RKO (cell line): ENCODE measurements around the gene MRPS2.
"Not testable (repeated sequence)": the region's sequence is repeated elsewhere in the genome, so short reads cannot be mapped to it uniquely, and the experiment has no call there.

ENCODE experiments used
- DNase-seq: peaks from one replicate; pipeline ENCODE4 v3.0.0-alpha.2; 2016; ENCODE audit warnings: low spot score

MRPS2 gene

DNA sequence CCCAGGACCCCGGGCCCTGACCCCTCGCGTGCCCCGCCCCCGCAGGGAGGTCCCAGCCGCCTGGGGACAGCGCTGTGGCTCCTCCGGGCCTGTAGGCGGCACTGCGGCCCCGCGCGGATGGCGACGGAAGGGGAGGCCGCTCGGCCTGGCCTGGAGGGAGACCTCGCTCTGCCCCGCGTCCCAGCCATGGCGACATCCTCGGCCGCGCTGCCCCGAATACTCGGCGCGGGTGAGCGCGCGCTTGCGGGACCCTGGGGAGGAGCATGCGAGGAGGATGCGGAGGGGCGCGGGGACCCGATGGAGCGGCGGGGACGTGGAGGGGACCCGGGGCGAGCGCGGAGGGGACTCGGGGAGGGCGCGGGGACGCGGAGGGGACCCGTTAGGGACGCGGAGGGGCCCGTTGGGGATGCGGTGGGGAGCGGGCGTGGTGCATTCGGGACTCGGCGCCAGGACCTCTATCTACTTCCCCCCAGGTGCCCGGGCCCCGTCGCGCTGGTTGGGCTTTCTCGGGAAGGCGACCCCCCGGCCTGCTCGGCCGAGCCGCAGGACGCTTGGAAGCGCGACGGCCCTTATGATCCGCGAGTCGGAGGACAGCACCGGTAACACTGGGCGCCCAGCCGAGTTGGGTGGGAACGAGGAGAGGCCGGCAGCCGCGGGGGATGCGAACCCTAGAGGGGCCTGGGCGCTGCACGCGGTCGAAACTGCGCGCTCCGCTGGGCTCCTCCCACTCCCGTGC is at the start of gene MRPS2:
Gene MRPS2, plus strand, starts transcription at position 158 of the 736 bp plus-strand sequence. Its CDS starts 29 bp downstream, at position 187.
- DNase-seq = peak; percentile 95

DNA sequence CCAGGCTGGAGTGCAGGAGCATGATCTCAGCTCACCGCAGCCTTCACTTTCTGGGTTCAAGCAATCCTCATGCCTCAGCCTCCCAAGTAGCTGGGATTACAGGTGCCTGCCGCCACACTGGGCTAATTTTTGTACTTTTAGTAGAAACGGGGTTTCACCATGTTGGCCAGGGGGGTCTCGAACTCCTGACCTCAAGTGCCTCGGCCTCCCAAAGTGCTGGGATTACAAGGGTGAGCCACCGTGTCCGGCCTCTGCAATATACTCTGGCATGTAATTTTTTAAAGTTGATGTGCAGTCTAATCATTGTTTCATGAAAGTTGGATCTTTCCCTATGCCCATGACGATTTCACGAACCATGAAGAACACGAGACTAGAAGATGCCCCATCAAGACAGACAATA is 49.5 kb upstream of the MRPS2 start:
- DNase-seq = no peak

DNA sequence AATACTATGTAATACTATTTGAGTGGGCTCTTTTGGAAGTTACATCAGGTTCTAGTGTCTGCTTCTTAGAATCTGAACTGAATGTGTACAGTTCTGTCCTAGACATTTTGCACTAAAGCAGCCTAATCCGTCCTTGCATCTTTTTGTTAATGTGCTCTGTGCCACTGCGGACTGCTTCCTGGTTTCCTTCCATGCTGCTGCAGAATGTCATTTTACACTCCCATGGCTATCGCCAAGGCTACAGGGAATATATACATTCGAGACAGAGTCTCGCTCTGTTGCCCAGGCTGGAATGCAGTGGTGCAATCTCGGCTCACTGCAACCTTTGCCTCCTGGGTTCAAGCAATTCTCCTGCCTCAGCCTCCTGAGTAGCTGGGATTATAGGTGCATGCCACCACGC is 48.6 kb upstream of the MRPS2 start:
- not testable (repeated sequence) for DNase-seq

DNA sequence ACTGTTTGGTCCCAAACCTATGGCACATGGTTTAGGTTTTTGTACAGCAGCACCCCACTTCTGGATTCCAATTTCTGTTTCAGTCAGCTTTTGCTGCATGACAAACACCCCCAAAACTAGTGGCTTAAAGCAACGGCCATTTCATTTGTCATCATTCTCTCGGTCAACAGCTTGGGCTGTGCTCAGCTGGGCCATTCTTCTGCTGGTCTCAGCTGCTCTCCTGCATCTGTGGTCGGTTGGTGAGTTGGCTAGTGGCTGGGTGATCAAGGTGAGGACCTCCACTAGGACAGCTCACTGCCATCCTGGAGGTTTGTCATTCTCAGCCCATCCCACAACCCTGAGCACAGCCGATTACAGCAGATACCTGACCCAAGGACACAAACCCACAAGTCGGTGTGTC is 45.7 kb upstream of the MRPS2 start:
- DNase-seq = no peak

DNA sequence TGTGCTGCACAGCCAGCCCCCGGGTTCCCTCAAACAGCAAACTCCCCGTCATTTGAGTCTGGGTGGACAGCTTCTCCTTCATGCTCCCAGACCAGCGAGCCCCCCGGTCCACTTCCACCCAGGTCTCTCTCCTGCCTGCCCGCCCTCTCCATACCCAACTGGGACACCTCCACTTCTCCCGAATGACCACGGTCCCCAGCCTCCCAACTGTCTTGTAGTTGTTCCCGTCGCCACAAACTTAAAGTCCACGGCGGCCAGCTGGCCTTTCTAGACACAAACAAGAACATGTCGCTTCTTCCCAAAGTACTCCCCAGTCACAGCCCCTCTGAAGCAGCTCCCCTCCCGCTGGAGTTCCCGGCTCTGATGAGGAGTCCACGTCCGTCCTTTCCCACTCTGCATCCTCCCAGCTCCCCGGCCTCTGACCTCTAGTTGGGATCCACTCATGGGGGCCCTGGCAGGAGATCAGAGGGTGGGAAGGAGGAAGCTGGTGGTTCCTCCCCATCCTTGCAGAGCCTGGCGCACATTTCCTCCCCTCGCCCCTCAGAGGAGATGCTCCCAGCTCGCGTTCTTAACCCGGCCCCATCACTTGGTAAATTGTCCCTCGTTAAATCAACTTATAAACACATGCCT is 45.0 kb upstream of the MRPS2 start:
- no peak for DNase-seq

DNA sequence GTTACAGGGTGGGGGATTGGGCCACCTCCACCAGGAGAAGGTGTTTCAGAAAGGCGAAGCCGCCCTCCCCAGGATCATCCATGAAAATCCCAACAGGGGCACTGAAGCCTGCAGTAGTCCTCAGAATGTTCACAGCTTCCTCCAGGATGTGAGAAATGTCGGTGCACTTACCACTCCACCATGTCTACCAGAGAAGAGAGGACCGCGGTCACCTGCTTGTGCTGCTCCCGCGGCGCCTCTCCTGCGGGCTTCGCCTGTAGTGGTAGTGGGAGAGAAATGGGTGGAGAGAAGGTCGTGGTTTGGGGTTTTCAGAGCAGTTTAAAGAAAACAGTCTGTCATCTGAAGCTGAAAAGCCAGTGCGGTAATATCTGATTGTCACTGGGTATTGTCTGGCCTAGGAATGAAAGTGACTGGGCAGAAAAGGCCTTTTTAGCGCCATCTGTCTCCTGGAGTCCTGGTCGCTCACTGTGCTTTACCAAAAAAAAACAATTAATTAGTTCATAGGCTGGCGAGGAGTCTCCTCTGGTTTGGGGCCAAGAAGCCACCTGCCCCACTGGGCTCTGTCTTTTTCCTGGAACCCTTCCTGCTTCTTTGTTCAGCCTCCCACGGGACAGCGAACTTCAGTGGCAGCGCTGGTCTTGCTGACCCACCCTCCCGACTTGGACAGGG is 43.9 kb upstream of the MRPS2 start:
- no peak for DNase-seq

DNA sequence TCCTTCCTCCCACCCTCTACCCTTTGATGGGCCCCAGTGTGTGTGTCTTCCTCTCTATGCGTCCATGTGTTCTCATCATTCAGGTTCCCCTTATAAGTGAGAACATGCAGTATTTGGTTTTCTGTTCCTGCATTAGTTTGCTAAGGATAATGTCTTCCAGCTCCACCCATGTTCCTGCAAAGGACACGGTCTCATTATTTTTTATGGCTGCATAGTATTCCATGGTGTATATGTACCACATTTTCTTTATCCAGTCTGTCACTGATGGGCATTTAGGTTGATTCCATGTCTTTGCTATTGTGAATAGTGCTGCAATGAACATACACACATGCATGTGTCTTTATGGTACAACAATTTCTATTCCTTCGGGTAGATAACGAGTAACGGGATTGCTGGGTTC is 42.0 kb upstream of the MRPS2 start:
- not testable (repeated sequence) for DNase-seq

DNA sequence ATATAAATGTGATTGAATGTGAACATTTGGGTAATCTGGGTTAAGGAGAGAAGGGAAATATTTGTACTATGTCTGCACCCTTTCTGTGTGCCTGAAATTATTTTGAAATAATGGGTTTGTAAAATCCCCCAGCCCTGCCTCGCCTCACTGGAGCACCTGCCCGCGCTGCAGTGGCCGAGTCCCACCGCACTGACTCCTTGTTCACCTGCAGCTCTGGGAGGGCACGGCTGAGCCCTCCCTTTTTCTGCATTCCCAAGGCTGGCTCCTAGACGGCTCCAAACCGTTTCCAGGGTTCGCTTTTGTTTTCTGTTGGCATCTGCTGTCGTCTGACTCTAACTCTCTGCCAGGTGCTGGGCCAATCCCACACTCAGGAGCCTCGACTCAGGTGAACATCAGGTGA is 38.5 kb upstream of the MRPS2 start:
- no peak for DNase-seq

DNA sequence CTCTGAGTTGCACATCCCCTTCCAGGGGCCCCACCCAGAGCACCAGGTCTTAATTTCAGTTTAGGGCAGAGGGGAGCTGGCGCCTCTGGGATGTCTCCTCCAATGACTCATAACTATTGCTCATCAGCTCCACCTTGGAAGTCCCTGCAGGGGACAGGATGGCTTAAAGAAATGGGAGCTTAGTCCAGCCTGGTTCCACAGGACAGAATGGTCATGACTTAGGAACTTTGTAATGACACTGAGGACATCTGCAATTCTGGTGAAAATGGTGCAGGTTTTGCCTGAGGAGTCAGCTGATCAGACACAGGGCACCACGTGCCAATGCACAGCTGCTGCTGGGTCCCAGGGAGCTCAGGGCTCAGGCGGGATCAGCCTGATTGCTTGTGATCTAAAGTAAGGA is 37.3 kb upstream of the MRPS2 start:
- DNase-seq = peak; percentile 81

DNA sequence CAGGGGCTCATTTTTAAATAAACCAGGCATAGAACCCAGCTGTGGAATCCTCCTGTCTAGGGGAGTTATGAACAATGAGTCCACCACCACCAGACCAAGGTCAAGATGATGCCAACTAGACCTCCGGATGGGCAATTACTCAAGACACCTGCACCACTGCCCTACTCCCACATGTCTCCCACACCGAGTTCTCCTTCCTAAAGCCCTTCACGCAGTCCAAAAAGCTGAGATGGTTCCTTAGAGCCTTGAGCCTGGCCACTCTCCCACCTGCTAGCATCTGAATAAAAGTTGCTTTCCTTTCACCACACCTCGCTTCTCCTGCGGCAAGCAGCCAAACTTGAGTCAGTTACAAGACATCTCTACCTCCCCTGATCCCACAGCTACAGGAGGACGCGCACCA is 36.3 kb upstream of the MRPS2 start:
- no peak for DNase-seq

DNA sequence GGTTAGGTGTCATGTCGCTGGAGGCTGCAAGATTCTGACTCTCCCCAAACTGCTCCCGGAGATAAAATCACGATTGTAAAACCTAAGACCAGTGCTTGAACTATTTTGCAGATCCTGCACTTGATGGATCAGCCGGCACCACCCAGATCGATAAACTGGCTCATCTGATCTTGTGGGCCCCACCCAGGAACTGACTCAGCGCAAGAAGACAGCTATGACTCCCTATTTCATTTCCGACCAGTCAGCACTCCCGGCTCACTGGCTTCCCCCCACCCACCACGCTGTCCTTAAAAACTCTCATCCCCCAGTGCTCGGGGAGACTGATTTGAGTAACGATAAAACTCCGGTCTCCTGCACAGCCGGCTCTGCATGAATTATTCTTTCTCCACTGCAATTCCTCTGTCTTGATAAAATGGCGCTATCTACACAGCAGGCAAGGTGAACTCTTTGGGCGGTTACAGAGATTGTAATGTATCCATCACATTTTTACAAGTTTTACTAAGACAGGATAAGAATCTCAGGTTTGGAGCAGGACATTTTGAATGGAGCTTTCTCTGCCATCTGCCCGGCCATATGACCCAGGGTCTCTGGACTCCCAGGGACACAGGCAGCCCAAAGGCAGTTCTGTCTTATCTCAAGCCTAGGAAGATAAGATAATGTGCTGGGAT is 31.5 kb upstream of the MRPS2 start:
- peak; percentile 91 for DNase-seq

DNA sequence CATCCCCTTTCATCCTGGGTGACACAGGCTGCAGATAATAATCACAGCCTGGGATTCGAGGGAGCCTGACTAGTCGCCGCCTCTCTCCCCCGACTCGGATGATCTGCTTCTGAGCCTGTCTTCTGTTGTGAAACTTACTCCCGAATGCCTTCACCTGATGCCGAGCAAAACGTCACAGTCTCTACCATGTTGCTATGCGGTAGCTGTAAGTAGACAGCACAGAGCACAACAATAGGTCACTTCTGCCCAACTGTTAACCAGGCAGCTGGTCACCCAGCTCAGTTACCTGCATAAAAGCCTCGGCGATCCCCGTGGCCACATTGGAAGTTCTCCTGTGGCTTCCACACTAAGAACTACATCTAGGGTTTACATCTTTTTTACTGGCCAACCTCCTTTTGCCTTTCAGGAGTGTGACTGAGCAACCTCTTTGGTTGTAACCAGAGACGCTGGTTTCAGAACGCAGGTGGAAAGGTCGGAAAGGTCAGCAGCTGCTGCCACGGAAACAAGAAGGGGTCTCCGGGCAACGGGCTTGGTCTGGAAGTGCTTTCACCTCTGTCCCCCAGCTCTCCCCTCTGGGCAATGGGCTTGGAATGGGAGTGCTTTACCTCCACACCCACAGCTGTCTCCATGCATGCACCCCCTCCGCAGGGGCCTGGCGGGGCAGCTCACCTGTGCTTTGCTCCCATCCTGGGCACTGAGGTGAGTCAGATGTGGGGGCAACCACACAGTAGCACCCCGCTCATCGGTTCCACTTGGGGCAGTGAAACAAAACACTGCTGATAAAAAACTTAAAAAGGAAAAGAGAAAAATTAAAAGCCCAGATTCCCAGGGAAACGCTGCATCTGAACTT is 28.5 kb upstream of the MRPS2 start:
- DNase-seq = no peak

DNA sequence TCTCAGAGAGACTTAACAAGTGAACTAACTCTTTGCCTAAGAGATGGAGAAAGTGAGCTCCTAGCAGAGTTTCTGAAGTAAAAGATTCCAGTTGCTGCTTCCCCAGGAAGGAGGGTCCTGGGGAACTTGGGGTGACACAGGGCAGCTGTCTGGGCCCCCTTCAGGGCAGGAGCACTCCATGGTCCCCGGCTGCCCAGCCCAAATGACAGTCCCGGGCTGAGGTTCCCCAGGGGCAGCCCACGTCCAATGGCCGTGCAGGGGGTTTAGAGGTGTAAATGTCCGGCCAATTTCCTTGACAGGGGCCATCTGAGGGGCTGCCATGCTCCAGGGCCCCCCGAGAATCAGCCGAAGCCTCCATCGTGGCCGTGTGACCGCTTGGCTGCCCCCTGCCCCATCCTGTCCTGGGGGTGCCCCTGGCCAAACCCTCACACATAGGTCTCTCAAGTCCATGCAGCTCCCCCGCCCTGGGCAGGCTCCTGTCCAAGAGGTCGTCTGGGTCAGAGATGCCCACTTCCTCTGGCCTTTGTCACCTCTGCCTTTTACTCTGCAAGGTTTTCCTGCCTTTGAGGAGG is 26.4 kb upstream of the MRPS2 start:
- no peak for DNase-seq

DNA sequence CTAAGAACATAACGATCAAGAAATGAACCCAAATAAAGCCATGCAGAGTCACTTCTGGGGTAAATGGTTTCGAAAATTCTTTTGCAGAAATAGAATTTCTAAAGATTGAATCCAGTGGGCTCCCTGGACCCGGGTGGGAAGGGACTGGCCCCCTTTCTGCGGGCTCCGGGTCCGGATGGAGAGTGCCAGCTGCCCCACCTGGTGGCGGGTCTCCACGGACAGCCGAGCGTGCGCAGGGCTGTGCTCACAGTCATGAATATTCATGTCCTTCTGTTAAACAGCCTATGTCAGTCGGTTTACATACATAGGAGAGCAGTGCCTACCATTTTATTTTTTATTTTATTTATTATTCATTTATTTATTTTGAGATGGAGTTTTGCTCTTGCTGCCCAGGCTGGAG is 25.6 kb upstream of the MRPS2 start:
- DNase-seq = no peak

DNA sequence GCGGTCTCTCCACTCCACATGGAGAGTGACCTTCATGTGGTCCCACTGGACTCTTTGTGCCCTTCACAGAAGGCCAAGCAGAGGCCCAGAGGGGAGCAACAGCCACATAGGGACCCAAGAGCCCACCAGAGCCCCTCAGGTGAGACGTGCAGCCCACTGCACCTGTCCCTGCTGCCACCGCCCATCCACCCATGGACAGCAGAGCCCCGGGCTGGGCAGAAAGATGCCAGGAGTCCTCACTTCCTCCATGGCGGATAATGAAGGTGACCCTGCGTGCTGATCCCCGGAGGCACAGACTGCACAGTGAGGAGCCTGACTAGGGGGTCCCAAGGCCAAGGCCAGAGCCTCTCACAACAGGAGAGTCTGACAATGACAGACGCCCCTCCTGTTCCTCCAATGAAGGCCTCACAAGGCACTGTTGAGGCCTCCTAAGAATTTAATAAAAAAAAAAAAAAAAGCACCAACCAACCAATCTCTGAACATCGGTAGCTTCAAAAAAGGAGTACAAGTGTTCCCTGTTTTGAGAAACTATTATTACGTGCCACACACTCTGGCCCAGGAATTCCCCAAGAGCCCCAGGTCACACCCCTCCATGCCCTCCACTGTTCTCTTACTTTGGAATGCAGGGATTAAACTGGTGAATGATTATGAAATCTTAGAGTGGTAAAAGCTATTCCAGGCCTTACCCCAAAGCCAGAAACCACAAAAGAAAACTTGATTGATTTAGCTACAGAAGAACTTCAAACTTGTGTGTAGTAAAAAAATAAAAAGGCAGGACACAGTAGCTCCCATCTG is 23.7 kb upstream of the MRPS2 start:
- no peak for DNase-seq

DNA sequence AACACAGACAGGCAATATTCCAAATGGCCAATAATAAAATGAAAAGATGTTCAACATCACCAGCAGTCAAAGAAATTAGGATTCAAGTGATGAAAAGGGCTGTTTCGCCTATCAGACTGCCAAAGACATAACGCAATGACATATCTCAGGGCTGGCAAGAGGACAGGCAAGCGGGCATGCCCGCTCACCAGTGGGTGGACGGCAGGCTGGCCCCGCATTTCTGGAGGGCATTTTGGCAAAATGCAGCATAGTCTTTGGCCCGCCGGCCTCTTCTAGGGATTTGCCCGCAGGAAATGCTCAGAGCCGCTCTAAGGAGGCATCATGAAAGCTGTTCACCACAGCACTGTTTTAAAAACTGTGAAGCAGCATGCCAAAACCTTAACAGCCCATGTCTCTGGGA is 22.3 kb upstream of the MRPS2 start:
- DNase-seq = no peak

DNA sequence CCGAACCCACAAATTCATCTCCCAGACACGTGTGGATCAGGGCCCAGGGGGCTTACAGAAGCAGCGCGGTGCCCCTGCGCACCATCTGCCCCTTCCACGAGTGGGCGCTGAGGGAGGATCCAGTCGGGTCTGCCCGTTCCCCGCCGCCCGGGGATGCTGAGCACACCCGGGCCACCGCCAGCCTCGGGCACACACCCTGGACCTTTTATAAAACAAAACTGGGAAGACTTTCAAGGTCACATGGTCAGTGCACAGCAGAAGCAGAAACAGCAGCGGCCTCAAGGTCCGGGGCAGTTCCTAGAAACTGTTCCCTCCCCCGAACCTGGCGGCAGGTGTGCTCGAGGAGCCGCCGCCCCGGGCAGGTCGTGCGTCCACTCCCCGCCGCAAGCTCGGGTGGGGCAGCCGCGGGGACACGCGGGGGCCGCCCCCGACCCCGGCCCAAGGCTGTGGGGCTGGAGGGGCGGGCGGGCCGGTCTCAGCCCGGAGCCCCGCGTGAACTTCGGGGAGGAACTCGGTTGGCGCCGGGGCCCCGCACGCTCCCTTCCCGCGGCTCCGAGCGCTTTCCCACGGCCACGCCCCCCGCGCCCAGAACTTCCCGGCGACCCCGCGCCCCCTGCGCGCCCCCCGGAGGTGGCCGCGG is 21.5 kb upstream of the MRPS2 start:
- DNase-seq = peak; percentile 78

DNA sequence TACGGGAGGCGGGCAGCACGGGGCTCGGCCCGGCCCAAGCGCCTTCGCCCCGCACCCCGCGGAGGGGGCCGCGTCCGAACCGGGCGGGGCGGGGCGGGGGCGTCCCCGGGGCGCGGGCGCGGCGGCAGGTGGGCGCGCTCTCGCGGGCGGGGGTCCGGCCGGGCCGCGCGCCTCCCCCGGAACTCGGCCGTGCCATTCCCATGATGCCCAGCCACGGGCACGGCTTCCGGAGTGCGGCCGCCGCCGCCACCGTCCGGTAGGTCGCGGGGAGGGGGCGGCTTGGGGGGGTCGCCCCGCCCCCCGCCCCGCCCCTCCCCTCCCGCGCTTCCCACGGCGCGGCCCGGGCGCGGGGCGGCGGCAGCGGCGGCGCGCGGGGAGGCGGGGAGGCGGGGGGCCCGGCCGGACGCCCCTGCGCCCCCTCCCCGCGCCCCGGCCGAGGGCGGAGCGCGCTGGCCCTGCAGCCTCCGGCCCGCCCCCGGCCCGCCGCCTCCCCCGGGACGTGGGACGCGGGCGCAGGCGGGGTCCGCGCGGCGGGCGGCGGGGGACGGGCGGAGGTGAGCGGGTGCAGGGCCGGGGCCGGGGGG is 20.9 kb upstream of the MRPS2 start, which contains the start of gene PPP1R26:
Gene PPP1R26, plus strand, starts transcription at position 314 of the 584 bp plus-strand sequence. CDS start 4,729 bp downstream, outside the sequence.
- peak; percentile 69 for DNase-seq

DNA sequence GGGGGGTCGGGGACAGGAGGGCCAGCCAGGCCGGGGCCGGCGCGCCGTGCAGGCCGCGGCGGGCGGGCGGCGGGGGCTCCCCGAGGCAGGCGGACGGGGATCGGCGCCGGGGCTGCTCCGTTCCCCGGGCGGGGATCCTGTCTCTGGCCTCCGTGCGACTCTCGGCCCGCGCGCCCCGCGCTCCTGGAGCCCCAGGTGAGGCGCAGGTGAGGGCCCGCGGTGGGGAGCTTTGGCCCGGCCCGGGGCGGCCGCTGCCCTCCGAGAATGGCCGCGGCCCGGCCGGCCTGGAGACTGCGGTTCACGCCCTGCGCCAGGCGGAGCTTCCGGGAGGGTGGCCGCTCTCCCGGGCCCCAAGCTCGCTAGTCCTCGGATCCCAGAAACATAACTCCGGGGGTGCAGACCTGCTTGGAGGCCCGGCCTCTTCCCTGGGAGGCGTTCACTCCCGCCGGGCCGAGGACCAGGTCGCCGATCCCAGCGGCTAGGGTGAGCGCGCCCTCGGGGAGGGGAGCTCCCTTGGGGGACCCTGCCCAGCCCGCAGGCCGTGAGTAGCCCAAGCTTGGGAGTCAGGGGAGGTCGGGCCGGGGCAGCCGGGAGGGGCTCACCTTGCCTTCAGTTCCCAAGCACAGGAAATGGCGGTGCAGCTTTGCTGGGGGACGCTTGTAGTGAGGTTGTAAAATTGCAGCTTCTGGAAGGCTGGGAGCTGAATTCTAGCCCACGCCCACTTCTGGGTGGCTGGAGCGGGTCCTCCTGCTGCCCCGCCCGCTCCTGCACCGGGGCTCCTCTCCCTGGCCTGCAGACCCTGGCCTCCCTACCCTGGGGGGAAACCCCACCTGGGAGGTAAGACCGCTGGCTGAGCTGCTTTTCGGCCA is 20.2 kb upstream of the MRPS2 start:
- peak; percentile 74 for DNase-seq
